Cardiac septum (tissue), 1 donor: ENCODE results near the gene LHX3. TPM values are rescaled to one million over a fixed set of nuclear protein-coding genes. Genes with fewer than 3 reads are reported as not detected.

Experiments
- DNase-seq: peaks from one replicate; pipeline ENCODE4 v3.0.0-alpha.2; 2020; ENCODE audit warnings: low spot score
- intact Hi-C: fragments of 100-400 bp; cut with DNase I; formaldehyde crosslinking; loops from one replicate; pipeline ENCODE4 v1.14.0; 2022
- total RNA-seq: library from RNA; stranded (reverse); fragmentation: NEBNext Ultra II Directional; extraction: Animal tissue kit (Norgen Biotek cat#: 25700); gene quantifications from one replicate; pipeline ENCODE4 v1.2.1, GENCODE V29; 2021
- donor health status: DM: no; HTN: no; CAD: no.

Gene LHX3
- total RNA-seq, 1 donor from 2014 or later, result not detected

- intact Hi-C loops, result no loop called here
- no peak for DNase-seq
These were observed 6.8 kb upstream of the LHX3 start for GRCh38 chr9:136211441-136212344.

- no peak for DNase-seq
These were observed 6.1 kb upstream of the LHX3 start for GRCh38 chr9:136211006-136211405.

GRCh38 chr9:136210276-136210675 lies 5.3 kb upstream of the LHX3 start:
- DNase-seq, result no peak
- intact Hi-C loops, result no loop called here

More at GRCh38 chr9:136211006-136211405, 6.1 kb upstream of the LHX3 start:
- intact Hi-C loops, result no loop called here

DNA sequence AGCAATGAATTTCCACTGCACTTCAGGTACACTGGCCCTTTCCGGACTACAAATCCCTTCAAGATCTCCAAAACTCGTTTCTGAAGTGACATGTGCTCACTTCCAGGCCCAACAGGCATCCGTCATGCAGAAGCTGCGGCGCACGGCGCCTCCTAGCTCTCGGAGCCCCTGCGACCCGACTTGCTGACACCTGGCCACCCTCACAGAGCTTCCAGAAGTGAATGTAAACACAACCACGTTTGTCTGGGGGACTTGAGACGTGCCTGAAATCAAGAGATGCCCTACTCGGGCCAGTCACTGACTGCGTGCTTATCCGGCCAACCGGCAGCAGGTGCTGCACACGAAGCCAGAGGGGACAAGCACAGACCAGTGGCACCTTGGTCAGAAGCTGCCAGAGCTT lies 4.9 kb upstream of the LHX3 start:
- intact Hi-C loops, result no loop called here
- no peak for DNase-seq

GRCh38 chr9:136209232-136209631 lies 4.3 kb upstream of the LHX3 start:
- DNase-seq, result no peak

DNA sequence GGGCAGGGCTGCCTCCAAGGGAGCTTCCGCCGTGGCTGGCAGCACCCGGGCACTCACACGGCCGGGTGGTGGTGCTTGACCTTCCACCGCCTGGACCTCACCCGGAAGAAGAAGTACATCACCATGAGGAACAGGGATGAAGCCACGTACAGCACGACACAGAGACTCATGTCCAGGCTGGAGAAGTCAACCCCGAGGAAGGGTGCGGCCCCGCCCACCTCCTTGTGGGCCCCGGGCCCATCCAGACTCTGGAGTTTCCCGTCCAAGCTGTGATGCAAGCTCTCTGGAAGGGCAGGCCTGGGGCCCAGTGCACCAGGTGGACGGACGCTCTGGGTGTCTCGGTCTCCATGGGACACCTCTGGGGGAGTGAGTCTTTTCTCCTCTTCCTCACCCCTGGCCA lies 3.7 kb upstream of the LHX3 start:
- no peak for DNase-seq
- intact Hi-C loops, result no loop called here

More at GRCh38 chr9:136209232-136209631, 4.3 kb upstream of the LHX3 start:
- intact Hi-C loops, result no loop called here

- no peak for DNase-seq
- intact Hi-C loops, result no loop called here
These were observed 2.7 kb upstream of the LHX3 start for GRCh38 chr9:136207616-136208015.

- no peak for DNase-seq
- intact Hi-C loops, result no loop called here
These were observed 1.8 kb upstream of the LHX3 start for GRCh38 chr9:136206602-136207275.

DNA sequence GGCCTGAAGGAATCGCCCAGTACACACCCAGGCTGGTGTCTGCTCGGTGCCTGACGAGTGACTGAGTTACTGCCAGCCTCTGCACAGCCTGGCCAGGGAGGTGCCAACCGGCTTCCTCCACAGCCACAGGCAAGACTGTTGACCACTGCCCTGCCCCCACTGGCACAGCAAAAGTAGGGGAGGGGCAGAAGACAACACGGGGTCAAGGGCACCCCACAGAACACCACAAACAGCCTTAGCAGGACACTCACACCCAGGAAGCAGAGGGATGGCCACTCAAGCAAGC lies 722 bp upstream of the LHX3 start:
- intact Hi-C loops, result no loop called here
- DNase-seq, result no peak

DNA sequence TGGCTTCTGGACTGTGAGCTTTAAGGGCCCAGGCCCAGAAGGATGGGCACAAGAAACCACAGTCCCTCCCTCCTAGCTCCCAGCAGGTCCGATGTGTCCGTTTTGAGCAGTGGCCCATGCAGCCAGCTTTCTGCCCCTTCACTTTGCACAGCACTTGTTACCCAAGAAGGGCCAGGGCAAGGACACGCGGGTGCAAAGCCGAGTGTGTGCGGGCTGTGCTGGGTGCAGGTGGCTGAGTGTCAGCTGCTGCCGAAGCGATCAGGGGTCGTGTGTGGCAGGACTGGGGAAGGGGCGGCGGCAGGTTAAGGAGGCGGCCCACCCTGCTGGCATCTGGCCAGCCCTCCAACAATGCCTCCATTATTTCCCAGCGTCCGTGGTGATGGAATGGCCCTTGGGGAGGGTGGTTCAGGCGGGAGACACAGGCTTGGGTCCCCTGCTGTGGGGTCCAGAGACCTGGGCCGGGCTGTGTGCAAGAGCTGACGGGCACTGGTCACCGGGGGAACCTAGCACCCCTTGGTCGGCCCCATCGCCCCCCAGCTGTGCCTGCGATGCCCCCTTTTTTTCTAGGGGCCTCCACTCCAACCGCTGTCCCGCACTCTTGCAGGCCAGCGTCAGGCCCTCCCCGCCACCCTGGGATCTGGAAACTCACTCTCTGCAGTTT lies 653 bp downstream of the LHX3 start:
- no peak for DNase-seq
- intact Hi-C loops, result no loop called here

- intact Hi-C loops, result no loop called here
- no peak for DNase-seq
These were observed 1.4 kb downstream of the LHX3 start for GRCh38 chr9:136203408-136204144.

DNA sequence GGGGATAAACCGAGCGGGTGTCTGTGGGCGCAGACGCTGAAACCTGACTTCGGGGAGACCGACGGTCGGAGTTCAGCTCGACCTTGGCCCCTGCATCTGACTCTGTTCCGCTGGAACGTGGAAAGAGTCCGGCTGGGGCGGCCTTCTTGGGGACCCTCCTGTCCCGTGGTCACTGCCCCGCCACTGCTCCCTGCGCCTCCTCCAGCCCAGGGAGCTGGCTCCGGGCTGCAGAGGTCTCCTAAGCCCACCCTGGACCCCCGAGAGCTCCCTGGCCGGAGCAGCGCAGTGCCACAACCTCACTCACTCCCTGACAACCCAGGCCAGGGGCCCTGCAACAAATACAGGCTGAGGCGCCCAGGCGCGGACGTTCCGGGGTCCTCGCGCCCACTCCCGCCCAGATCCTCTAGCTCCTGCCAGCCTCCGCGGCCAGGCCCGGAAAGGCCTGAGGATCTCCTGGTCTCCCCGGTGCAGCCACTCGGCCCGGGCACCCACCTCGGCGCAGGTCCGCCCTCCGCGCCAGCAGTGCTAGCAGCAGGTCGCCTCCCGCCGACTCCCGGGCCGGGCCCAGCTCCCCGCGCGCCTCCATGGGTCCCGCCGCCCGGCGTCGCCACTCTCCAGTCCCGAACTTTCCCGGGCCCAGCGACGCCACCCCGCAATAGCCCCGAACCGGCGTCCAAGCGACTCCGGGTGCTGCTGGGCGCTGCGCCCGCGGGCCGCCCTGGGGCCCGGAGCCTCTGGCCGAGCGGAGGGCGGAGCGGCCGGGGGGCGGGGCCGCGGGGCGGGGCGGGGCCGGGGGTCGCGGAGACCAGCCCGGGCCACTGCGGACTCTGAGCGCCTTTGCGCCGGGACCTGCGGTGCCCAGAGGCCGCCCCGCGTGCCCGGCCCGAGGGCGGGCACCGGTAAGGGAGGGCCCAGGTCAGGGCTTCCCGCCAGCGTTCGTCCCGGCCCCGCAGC lies 2.2 kb downstream of the LHX3 start:
- intact Hi-C loops, result no loop called here
- DNase-seq, result no peak

DNA sequence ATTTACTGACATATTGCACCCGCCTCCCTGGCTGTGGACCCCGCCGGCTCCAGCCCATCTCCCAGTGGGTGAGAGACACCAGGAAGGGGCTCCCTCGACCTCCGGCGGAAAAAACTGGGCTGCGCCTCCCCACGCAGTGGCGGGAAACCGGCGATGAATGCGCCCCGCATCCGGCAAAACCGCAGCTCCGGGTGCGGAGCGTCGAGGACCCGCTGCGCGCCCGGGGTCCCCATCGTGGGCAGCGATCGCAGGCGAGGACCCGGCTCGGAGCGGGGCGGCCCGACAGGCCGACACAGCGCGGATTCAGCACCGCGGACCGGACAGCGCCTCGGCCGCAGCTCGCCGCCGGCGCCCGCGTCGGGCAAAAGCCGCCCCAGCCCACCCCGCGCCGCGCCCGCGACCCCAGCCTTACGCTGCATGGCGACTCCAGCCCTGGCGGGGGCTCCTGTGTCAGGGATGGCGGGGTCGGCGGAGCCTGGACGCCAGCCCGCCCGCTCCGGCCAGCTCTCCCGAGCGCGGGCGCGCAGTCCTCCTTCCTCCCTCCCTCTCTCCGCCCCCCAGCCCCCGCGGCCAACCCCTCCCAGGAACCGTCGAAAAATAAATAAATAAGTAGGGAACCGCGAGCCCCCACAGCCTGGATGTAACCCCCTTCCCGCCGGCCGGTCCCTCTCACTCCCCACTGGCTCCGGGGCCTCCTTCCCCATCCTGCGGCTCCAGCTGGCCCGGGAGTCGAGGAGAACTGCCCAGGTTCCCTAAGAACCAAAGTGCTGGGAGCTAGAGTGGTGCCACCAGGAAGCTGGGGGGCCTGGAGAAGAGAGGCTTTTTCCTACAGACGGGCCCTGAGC lies 3.1 kb downstream of the LHX3 start:
- DNase-seq, result no peak
- intact Hi-C loops, result no loop called here

- intact Hi-C loops, result no loop called here
- no peak for DNase-seq
These were observed 3.8 kb downstream of the LHX3 start for GRCh38 chr9:136201174-136201573.

- intact Hi-C loops, result no loop called here
- no peak for DNase-seq
These were observed 4.5 kb downstream of the LHX3 start for GRCh38 chr9:136200424-136200823.

GRCh38 chr9:136199391-136200288 lies 5.3 kb downstream of the LHX3 start:
- DNase-seq, result no peak
- intact Hi-C loops, result no loop called here

DNA sequence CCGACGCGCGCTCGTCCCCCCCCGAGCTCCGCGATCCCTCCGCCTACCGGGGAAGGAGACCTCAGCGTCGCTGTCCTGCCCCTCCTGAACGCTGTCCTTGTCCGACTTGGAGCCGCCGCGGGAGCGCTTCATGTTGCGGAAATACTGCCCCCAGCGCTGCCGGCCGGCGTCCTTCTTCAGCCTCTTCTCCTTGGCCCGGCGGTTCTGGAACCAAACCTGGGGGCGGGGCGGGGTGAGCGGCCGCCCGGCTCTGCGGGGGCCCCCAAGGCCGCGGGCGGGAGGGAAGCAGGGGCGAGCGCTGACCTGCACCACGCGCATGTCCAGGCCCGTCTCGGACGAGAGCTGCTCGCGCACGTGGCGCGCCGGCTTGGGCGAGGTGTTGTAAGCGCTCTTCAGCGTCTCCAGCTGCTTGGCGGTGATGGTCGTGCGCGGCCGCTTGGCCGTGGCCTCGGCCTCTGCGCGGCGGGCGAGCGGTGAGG lies 6.3 kb downstream of the LHX3 start:
- DNase-seq, result no peak
- intact Hi-C loops, result no loop called here
